Measurements from ENCODE around the gene RAP1GAP2. TPM values are rescaled to one million over a fixed set of nuclear protein-coding genes. Genes with fewer than 3 reads are reported as not detected.

The RAP1GAP2 gene
- polyA plus RNA-seq, 1 of the 3 experiments (the other 2 are of a cell fraction) = 22.0 TPM

- Histone ChIP-seq H3K4me2 (no peak overlapping the region), H3K27ac (ENCODE audit: low read depth in 2 of 2, low read length in 1 of 2) (no peak overlapping the region), H3F3A (replicated peaks; ENCODE audit: insufficient read depth) (peaks cover 3% of the 10 kb centered on the region), H3K27me3 (ENCODE audit: insufficient read depth) (no peaks in the 10 kb centered on the region), H4K20me1 (ENCODE audit: insufficient read depth) (no peaks in the 10 kb centered on the region), H2AFZ (ENCODE audit: low read depth) (no peak overlapping the region), H3K79me2 (ENCODE audit: insufficient read depth) (no peaks in the 10 kb centered on the region), H3K9ac (no peak overlapping the region), H3K36me3 (replicated peaks in 1 of 2; ENCODE audit: control insufficient read depth in 1 of 2, insufficient read depth in 2 of 2, low read length in 1 of 2) (peaks cover 0 to 3% of the 10 kb centered on the region in 2 experiments), H3K9me2 (no peaks in the 10 kb centered on the region), H3K4me1 (ENCODE audit: control insufficient read depth in 1 of 2, insufficient read depth in 2 of 2, low read depth in 1 of 2, low read length in 1 of 2) (peaks cover 0 to 4% of the 10 kb centered on the region in 2 experiments; a peak in 1 of 4 replicates), H3K4me3 (ENCODE audit: low read depth in 2 of 2, low read length in 1 of 2) (no peak overlapping the region), H3K9me3 (no peaks in the 10 kb centered on the region)
- DNase-seq = no peak
- 98% methylated on average over 7 of the region's 7 CpGs for WGBS (ENCODE audit: low lambda C conversion rate)
- ChIA-PET POLR2A (no interaction called here), CTCF (interaction anchor here (1.9 to 15.8 kb wide), 7 partner anchors 16 to 184 kb away, joined by 9 to 238 read pairs (median 16); no protein-coding TSS in a partner anchor)
- no peak for TF ChIP-seq TCF12 (IDR thresholded peaks at IDR 0.05)
- TF ChIP-seq SIN3A (IDR thresholded peaks at IDR 0.05; ENCODE audit: borderline replicate concordance, low read depth, low read length) = no peak
- no peak for TF ChIP-seq RXRA (IDR thresholded peaks at IDR 0.05; ENCODE audit: borderline replicate concordance, low read depth)
- TF ChIP-seq TAF1 (IDR thresholded peaks at IDR 0.05; ENCODE audit: borderline replicate concordance, low read depth, low read length) = no peak
- TF ChIP-seq JUND (IDR thresholded peaks at IDR 0.05) = no peak
- no peak for TF ChIP-seq FOSL2 (IDR thresholded peaks at IDR 0.05; ENCODE audit: borderline replicate concordance, low read depth)
- no peak for TF ChIP-seq RFX5 (IDR thresholded peaks at IDR 0.05; ENCODE audit: low read length)
Observed at GRCh38 chr17:3011891-3012290, 215.7 kb downstream of the RAP1GAP2 start.

DNA sequence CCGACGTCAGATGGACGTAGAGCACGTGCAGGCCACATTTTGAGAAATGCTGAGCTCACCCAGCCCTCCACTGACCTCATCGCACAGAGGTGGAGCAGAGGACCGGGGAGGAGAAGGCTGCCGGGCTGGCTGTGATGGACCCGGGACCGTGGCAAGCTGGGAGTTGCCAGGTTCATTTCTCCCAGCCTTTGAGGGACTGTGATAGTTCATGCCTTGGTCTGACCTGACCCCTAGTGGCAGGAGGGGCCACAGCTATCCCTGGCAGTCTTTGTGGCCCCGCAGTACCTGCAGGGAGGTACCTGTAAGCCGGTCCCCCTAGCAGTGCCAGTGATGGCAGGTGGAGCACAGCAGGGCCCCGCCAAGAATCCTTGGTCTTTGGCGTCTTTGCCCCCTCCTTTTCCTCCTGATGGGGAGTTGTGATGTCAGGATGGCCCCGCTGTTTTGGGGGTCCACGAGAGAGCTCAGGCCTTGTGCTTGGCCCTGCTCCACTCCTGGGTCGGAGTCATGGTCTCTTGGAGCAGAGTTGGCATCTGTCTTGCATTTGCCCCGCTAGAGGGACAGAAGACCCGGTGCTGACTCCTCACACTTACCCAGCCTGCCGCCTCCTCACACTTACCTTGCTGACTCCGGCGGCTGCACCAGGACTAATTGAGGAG is 216.8 kb downstream of the RAP1GAP2 start:
- Histone ChIP-seq H4K20me1 (ENCODE audit: insufficient read depth) (no peaks in the 10 kb centered on the region), H3K27ac (ENCODE audit: low read depth in 2 of 2, low read length in 1 of 2) (peak overlapping the region in 1 of 2 experiments; percentile 53; a peak in 1 of 4 replicates), H3K9me3 (no peaks in the 10 kb centered on the region), H3K27me3 (ENCODE audit: insufficient read depth) (no peaks in the 10 kb centered on the region), H3K4me3 (ENCODE audit: low read depth in 2 of 2, low read length in 1 of 2) (no peak overlapping the region), H3K9ac (no peak overlapping the region), H3K4me1 (ENCODE audit: control insufficient read depth in 1 of 2, insufficient read depth in 2 of 2, low read depth in 1 of 2, low read length in 1 of 2) (peaks cover 0 to 3% of the 10 kb centered on the region in 2 experiments; a peak in 1 of 4 replicates), H3K4me2 (no peak overlapping the region), H3F3A (replicated peaks; ENCODE audit: insufficient read depth) (peaks cover 3% of the 10 kb centered on the region), H2AFZ (ENCODE audit: low read depth) (no peak overlapping the region), H3K79me2 (ENCODE audit: insufficient read depth) (no peaks in the 10 kb centered on the region), H3K9me2 (no peaks in the 10 kb centered on the region), H3K36me3 (replicated peaks in 1 of 2; ENCODE audit: control insufficient read depth in 1 of 2, insufficient read depth in 2 of 2, low read length in 1 of 2) (peaks cover 0 to 3% of the 10 kb centered on the region in 2 experiments)
- TF ChIP-seq RXRA (IDR thresholded peaks at IDR 0.05; ENCODE audit: borderline replicate concordance, low read depth) (no peak), YY1 (IDR thresholded peaks at IDR 0.05; ENCODE audit: low read depth) (no peak), POLR2AphosphoS5 (IDR thresholded peaks at IDR 0.05; ENCODE audit: low read depth, low read length) (no peak), MEF2A (IDR thresholded peaks at IDR 0.05; ENCODE audit: borderline replicate concordance, low read depth) (no peak), JUND (IDR thresholded peaks at IDR 0.05) (no peak), RFX5 (IDR thresholded peaks at IDR 0.05; ENCODE audit: low read length) (no peak), FOXJ3 (CRISPR knock-in tag; IDR thresholded peaks at IDR 0.05) (no peak), IRF3 (IDR thresholded peaks at IDR 0.05; ENCODE audit: low read depth, low read length) (no peak), NFIC (IDR thresholded peaks at IDR 0.05; ENCODE audit: borderline replicate concordance) (no peak), EZH2phosphoT487 (IDR thresholded peaks at IDR 0.05; ENCODE audit: borderline replicate concordance, low read depth) (no peak), RCOR1 (IDR thresholded peaks at IDR 0.05; ENCODE audit: low read length) (no peak), RAD21 (IDR thresholded peaks at IDR 0.05; ENCODE audit: low read length) (peak; percentile 86), MXI1 (IDR thresholded peaks at IDR 0.05; ENCODE audit: low read depth, low read length) (no peak), FOXM1 (IDR thresholded peaks at IDR 0.05; ENCODE audit: low read depth) (no peak), SMC3 (IDR thresholded peaks at IDR 0.05; ENCODE audit: low read depth, low read length) (peak; percentile 89), FOSL2 (IDR thresholded peaks at IDR 0.05; ENCODE audit: borderline replicate concordance, low read depth) (no peak)
- TF ChIP-seq, protein P1, sequence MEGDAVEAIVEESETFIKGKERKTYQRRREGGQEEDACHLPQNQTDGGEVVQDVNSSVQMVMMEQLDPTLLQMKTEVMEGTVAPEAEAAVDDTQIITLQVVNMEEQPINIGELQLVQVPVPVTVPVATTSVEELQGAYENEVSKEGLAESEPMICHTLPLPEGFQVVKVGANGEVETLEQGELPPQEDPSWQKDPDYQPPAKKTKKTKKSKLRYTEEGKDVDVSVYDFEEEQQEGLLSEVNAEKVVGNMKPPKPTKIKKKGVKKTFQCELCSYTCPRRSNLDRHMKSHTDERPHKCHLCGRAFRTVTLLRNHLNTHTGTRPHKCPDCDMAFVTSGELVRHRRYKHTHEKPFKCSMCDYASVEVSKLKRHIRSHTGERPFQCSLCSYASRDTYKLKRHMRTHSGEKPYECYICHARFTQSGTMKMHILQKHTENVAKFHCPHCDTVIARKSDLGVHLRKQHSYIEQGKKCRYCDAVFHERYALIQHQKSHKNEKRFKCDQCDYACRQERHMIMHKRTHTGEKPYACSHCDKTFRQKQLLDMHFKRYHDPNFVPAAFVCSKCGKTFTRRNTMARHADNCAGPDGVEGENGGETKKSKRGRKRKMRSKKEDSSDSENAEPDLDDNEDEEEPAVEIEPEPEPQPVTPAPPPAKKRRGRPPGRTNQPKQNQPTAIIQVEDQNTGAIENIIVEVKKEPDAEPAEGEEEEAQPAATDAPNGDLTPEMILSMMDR (IDR thresholded peaks at IDR 0.05) = peak; percentile 69
- TF ChIP-seq, protein P2, sequence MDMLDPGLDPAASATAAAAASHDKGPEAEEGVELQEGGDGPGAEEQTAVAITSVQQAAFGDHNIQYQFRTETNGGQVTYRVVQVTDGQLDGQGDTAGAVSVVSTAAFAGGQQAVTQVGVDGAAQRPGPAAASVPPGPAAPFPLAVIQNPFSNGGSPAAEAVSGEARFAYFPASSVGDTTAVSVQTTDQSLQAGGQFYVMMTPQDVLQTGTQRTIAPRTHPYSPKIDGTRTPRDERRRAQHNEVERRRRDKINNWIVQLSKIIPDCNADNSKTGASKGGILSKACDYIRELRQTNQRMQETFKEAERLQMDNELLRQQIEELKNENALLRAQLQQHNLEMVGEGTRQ (IDR thresholded peaks at IDR 0.05; ENCODE audit: borderline replicate concordance, low read depth, low read length) = no peak
- TF ChIP-seq, protein P3, sequence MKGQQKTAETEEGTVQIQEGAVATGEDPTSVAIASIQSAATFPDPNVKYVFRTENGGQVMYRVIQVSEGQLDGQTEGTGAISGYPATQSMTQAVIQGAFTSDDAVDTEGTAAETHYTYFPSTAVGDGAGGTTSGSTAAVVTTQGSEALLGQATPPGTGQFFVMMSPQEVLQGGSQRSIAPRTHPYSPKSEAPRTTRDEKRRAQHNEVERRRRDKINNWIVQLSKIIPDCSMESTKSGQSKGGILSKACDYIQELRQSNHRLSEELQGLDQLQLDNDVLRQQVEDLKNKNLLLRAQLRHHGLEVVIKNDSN (IDR thresholded peaks at IDR 0.05; ENCODE audit: borderline replicate concordance, low read depth) = no peak
- ChIA-PET CTCF (interaction anchor here (0.6 to 15.8 kb wide), 47 partner anchors 9 to 635 kb away, joined by 3 to 238 read pairs (median 5); no protein-coding TSS in a partner anchor), POLR2A (interaction anchor here (0.5 to 0.7 kb wide), 2 partner anchors 108 to 158 kb away, joined by 3 read pairs; no protein-coding TSS in a partner anchor)
- DNase-seq = peak; percentile 84
- WGBS (ENCODE audit: low lambda C conversion rate) = 75% methylated on average over 16 of the region's 21 CpGs

All from SK-N-SH (cell line).